SK-N-MC (cell line): ENCODE measurements around the gene GDPD4.

Experiments used
- EZH2 ChIP-seq: fragments of 200-600 bp; sonication (generic); IDR thresholded peaks from one replicate; pipeline ENCODE4 v1.6.1; 2017; ENCODE audit warnings: antibody characterized with exemption
- FOXP2 ChIP-seq: optimal IDR thresholded peaks from 2 replicates; pipeline ENCODE3; 2011; ENCODE audit warnings: mild to moderate bottlenecking, moderate library complexity; ENCODE audit not compliant: insufficient read depth; ENCODE audit errors: extremely low read length, control extremely low read depth
- POLR2AphosphoS5 ChIP-seq: IDR thresholded peaks from 2 replicates; pipeline ENCODE4 v1.6.1; 2012; ENCODE audit warnings: mild to moderate bottlenecking, low read depth, low read length, borderline replicate concordance

- TF ChIP-seq EZH2 (no peak), POLR2AphosphoS5 (no peak), FOXP2 (no peak)
Observed at GRCh38 chr11:77276271-77276670, 25.2 kb downstream of the GDPD4 start.
